ENCODE measurements around the gene MYOF. TPM values are rescaled to one million over a fixed set of nuclear protein-coding genes. Genes with fewer than 3 reads are reported as not detected.

MYOF gene
- total and polyA plus RNA-seq, 10 of the 15 experiments (the other 5 are each of a cell fraction or from before 2014, with no cell fraction given) = 0.02 to 0.59 (median 0.17) TPM

DNA sequence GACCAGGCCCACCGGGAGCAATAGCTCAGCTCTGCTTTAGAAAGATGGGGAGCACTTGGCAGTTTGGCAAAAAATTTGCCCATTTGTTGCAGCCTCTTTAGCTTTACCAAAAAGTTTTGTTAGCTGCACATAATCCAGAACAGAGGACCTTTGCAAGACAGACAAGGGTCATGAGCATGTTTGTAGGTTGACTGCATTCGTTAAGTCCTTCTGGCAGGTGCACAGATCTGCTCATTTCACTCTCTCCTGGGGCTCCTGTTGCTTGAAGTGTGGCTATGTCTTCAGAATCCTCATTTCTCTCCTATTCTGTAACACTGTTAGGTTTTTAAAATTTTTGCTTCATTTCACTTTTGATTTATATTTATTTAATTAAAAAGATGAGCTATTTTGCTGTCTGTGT, 96.8 kb downstream of the MYOF start:
- in situ Hi-C loops (cut with MboI) = no loop called here
- Histone ChIP-seq H3K4me3 (no peak overlapping the region), H3K27me3 (replicated peaks in 1 of 2; ENCODE audit: control insufficient read depth in 2 of 2, insufficient read depth in 2 of 2, low read length in 1 of 2) (no peaks in the 10 kb centered on the region; a peak in 1 of 4 replicates), H3K36me3 (ENCODE audit: control insufficient read depth in 2 of 2, insufficient read depth in 2 of 2, low read length in 1 of 2) (no peaks in the 10 kb centered on the region), H3K4me2 (ENCODE audit: control insufficient read depth, insufficient read depth) (no peak overlapping the region), H3K4me1 (ENCODE audit: control insufficient read depth, insufficient read depth, low read length) (no peaks in the 10 kb centered on the region; the same call in 1 of the 2 replicates), H4K20me1 (ENCODE audit: control insufficient read depth, insufficient read depth) (no peaks in the 10 kb centered on the region), H3K9me3 (replicated peaks; ENCODE audit: control insufficient read depth, insufficient read depth, low read length) (no peaks in the 10 kb centered on the region), H2AFZ (ENCODE audit: control insufficient read depth, low read depth, low read length) (no peak overlapping the region), H3K79me2 (ENCODE audit: control insufficient read depth, insufficient read depth, low read length) (no peaks in the 10 kb centered on the region), H3K9ac (ENCODE audit: control insufficient read depth, insufficient read depth, low read length) (no peak overlapping the region), H3K27ac (ENCODE audit: control insufficient read depth, insufficient read depth) (no peak overlapping the region)
- 79% methylated on average over 2 of the region's 2 CpGs for WGBS (ENCODE audit: insufficient coverage, insufficient replicate concordance, low lambda C conversion rate, missing lambda C conversion rate)
- TF ChIP-seq, protein P1, sequence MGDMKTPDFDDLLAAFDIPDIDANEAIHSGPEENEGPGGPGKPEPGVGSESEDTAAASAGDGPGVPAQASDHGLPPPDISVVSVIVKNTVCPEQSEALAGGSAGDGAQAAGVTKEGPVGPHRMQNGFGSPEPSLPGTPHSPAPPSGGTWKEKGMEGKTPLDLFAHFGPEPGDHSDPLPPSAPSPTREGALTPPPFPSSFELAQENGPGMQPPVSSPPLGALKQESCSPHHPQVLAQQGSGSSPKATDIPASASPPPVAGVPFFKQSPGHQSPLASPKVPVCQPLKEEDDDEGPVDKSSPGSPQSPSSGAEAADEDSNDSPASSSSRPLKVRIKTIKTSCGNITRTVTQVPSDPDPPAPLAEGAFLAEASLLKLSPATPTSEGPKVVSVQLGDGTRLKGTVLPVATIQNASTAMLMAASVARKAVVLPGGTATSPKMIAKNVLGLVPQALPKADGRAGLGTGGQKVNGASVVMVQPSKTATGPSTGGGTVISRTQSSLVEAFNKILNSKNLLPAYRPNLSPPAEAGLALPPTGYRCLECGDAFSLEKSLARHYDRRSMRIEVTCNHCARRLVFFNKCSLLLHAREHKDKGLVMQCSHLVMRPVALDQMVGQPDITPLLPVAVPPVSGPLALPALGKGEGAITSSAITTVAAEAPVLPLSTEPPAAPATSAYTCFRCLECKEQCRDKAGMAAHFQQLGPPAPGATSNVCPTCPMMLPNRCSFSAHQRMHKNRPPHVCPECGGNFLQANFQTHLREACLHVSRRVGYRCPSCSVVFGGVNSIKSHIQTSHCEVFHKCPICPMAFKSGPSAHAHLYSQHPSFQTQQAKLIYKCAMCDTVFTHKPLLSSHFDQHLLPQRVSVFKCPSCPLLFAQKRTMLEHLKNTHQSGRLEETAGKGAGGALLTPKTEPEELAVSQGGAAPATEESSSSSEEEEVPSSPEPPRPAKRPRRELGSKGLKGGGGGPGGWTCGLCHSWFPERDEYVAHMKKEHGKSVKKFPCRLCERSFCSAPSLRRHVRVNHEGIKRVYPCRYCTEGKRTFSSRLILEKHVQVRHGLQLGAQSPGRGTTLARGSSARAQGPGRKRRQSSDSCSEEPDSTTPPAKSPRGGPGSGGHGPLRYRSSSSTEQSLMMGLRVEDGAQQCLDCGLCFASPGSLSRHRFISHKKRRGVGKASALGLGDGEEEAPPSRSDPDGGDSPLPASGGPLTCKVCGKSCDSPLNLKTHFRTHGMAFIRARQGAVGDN (IDR thresholded peaks at IDR 0.05) = no peak
- TF ChIP-seq, protein P2, sequence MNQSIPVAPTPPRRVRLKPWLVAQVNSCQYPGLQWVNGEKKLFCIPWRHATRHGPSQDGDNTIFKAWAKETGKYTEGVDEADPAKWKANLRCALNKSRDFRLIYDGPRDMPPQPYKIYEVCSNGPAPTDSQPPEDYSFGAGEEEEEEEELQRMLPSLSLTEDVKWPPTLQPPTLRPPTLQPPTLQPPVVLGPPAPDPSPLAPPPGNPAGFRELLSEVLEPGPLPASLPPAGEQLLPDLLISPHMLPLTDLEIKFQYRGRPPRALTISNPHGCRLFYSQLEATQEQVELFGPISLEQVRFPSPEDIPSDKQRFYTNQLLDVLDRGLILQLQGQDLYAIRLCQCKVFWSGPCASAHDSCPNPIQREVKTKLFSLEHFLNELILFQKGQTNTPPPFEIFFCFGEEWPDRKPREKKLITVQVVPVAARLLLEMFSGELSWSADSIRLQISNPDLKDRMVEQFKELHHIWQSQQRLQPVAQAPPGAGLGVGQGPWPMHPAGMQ (IDR thresholded peaks at IDR 0.05; ENCODE audit: borderline replicate concordance) = no peak
- TF ChIP-seq KAT2A (conservative IDR thresholded peaks at IDR 0.05; ENCODE audit: control insufficient read depth, low read depth, low read length) (no peak), RBBP5 (conservative IDR thresholded peaks at IDR 0.05) (no peak), BCL11A (IDR thresholded peaks at IDR 0.05; ENCODE audit: low read depth, low read length) (no peak), CHD2 (IDR thresholded peaks at IDR 0.05; ENCODE audit: borderline replicate concordance, low read depth, low read length) (no peak)
- ChIA-PET POLR2A (no interaction called here), RAD21 (ENCODE audit: unreplicated experiment) (interaction anchor here (0.6 to 1.8 kb wide), 2 partner anchors 21 to 97 kb away, joined by 3 to 10 read pairs; partner anchors contain the start of gene MYOF), CTCF (interaction anchor here (0.8 to 2.7 kb wide), 4 partner anchors 9 to 126 kb away, joined by 3 to 16 read pairs (median 8); partner anchors contain the start of gene MYOF), SMC1A (ENCODE audit: uncharacterized antibody, unreplicated experiment) (interaction anchor here (0.7 to 3.2 kb wide), 3 partner anchors 9 to 384 kb away, joined by 3 to 22 read pairs (median 4); partner anchors contain the start of gene MYOF)
- FAIRE-seq (no peak), ATAC-seq (no peak), DNase-seq (ENCODE audit: low read depth, low spot score) (no peak)
- BruUV-seq (replicated peaks) = no TSS peak
- intact Hi-C loops (cut with micrococcal nuclease; ENCODE audit: unreplicated experiment) = no loop called here

Measured in GM12878 (cell line).